Kidney (tissue), 14 donors: ENCODE measurements around the gene PCDH20. TPM values are rescaled to one million over a fixed set of nuclear protein-coding genes. Genes with fewer than 3 reads are reported as not detected.
"Not testable (repeated sequence)": the region's sequence is repeated elsewhere in the genome, so short reads cannot be mapped to it uniquely, and the experiment has no call there.

Experiments
- DNase-seq, 5 donors: peaks; one replicate each; pipeline ENCODE4 v3.0.0-alpha.2; 2013 to 2020
- FAIRE-seq: peaks from 2 replicates; lab custom pipeline; 2012; peaks lifted over from hg19 to GRCh38; lab: Jason Lieb, UNC
- H3K27ac ChIP-seq, 2 donors: one replicate each; pipeline ENCODE4 v1.7.0; 2013; ENCODE audit warnings: low read depth in 2 of 2, low read length in 2 of 2, inconsistent platforms in 1 of 2
- H3K27me3 ChIP-seq: one replicate; pipeline ENCODE4 v1.7.1; 2013; ENCODE audit warnings: low read length, inconsistent platforms; ENCODE audit not compliant: control insufficient read depth, insufficient read depth
- H3K36me3 ChIP-seq, 3 donors: one replicate each; pipeline versions ENCODE4 v1.7.0 to v1.7.1; 2013; ENCODE audit warnings: low read length in 3 of 3, control low read depth in 1 of 3, inconsistent platforms in 1 of 3; ENCODE audit not compliant: insufficient read depth in 3 of 3, control insufficient read depth in 2 of 3
- H3K4me1 ChIP-seq, 3 donors: one replicate each; pipeline versions ENCODE4 v1.7.0 to v1.7.1; 2013; ENCODE audit warnings: low read length in 3 of 3, inconsistent platforms in 1 of 3, low read depth in 1 of 3; ENCODE audit not compliant: control insufficient read depth in 2 of 3, insufficient read depth in 2 of 3
- H3K4me3 ChIP-seq, 3 donors: one replicate each; pipeline versions ENCODE4 v1.7.0 to v1.8.1; 2013; ENCODE audit warnings: low read length in 3 of 3, control low read depth in 1 of 3, inconsistent platforms in 1 of 3
- H3K9ac ChIP-seq, 3 donors: one replicate each; pipeline versions ENCODE4 v1.7.0 to v1.7.1; 2013; ENCODE audit warnings: low read length in 3 of 3, control low read depth in 1 of 3, inconsistent platforms in 1 of 3
- H3K9me3 ChIP-seq, 3 donors: one replicate each; pipeline versions ENCODE4 v1.7.0 to v1.7.1; 2013; ENCODE audit warnings: low read length in 3 of 3, control low read depth in 1 of 3, inconsistent platforms in 1 of 3; ENCODE audit not compliant: control insufficient read depth in 2 of 3, insufficient read depth in 1 of 3
- intact Hi-C: fragments of 100-400 bp; cut with DNase I; formaldehyde crosslinking; loops from one replicate; pipeline ENCODE4 v1.11.1; 2022
- polyA plus RNA-seq: library from polyadenylated mRNA; stranded (reverse); fragments of 350-450 nt; fragmentation: Illumina TruSeq; extraction: RNeasy Lipid Tissue Mini Kit (QIAGEN cat#74804); gene quantifications from one replicate; pipeline ENCODE4 v1.2.3, GENCODE V29; 2014; ENCODE audit warnings: low read depth, low replicate concordance; ENCODE audit not compliant: insufficient read depth
- total RNA-seq: library from RNA; stranded (reverse); fragmentation: NEBNext Ultra II Directional; extraction: Animal tissue kit (Norgen Biotek cat#: 25700); gene quantifications from one replicate; pipeline ENCODE4 v1.2.1, GENCODE V29; 2021
- TF ChIP-seq, protein P1 (sequence below): IDR thresholded peaks from 3 replicates; pipeline ENCODE4 v1.5.1; 2012; ENCODE audit warnings: mild to moderate bottlenecking, moderate library complexity, borderline replicate concordance; ENCODE audit not compliant: insufficient read depth; ENCODE audit errors: extremely low read depth
- donor health status: control.
- donor health status: control.
- donor health status: control.
- donor health status: control.
- donor health status: control.
- donor health status: DM: yes; HTN: yes; CAD: no.
- donor health status: Normal renal cell carcinoma (clear cell type).

Gene PCDH20
- total and polyA plus RNA-seq, 2 donors from 2014 or later = 0.45 to 3.0 TPM

GRCh38 chr13:61383111-61383510 is 32.5 kb downstream of the PCDH20 start:
- no peak overlapping the region for H3K27ac ChIP-seq

GRCh38 chr13:61370520-61370919 is 45.1 kb downstream of the PCDH20 start:
- Histone ChIP-seq H3K27me3 (no peaks in the 10 kb centered on the region), H3K9me3 (no peaks in the 10 kb centered on the region), H3K4me3 (no peak overlapping the region), H3K4me1 (no peaks in the 10 kb centered on the region), H3K36me3 (no peaks in the 10 kb centered on the region), H3K27ac (no peak overlapping the region), H3K9ac (no peak overlapping the region)
- intact Hi-C loops = no loop called here
- TF ChIP-seq, protein P1, sequence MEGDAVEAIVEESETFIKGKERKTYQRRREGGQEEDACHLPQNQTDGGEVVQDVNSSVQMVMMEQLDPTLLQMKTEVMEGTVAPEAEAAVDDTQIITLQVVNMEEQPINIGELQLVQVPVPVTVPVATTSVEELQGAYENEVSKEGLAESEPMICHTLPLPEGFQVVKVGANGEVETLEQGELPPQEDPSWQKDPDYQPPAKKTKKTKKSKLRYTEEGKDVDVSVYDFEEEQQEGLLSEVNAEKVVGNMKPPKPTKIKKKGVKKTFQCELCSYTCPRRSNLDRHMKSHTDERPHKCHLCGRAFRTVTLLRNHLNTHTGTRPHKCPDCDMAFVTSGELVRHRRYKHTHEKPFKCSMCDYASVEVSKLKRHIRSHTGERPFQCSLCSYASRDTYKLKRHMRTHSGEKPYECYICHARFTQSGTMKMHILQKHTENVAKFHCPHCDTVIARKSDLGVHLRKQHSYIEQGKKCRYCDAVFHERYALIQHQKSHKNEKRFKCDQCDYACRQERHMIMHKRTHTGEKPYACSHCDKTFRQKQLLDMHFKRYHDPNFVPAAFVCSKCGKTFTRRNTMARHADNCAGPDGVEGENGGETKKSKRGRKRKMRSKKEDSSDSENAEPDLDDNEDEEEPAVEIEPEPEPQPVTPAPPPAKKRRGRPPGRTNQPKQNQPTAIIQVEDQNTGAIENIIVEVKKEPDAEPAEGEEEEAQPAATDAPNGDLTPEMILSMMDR = no peak
- FAIRE-seq (no peak), DNase-seq (no peak)

More at GRCh38 chr13:61383111-61383510, 32.5 kb downstream of the PCDH20 start:
- H3K36me3 ChIP-seq = no peaks in the 10 kb centered on the region
- H3K27me3 ChIP-seq = no peaks in the 10 kb centered on the region
- FAIRE-seq (no peak), DNase-seq (peak in 1 of 5 donors; percentile 4)
- H3K9me3 ChIP-seq = no peaks in the 10 kb centered on the region
- H3K9ac ChIP-seq = no peak overlapping the region
- TF ChIP-seq, protein P1 = no peak
- no peak overlapping the region for H3K4me3 ChIP-seq
- no peaks in the 10 kb centered on the region for H3K4me1 ChIP-seq
- intact Hi-C loops = no loop called here

- H3K36me3 ChIP-seq, H3K9me3 ChIP-seq, H3K9ac ChIP-seq, FAIRE-seq, DNase-seq, intact Hi-C loops, H3K4me1 ChIP-seq, H3K4me3 ChIP-seq, H3K27ac ChIP-seq, H3K27me3 ChIP-seq: not testable (repeated sequence)
These were observed 51.0 kb downstream of the PCDH20 start for GRCh38 chr13:61364690-61365089.

DNA sequence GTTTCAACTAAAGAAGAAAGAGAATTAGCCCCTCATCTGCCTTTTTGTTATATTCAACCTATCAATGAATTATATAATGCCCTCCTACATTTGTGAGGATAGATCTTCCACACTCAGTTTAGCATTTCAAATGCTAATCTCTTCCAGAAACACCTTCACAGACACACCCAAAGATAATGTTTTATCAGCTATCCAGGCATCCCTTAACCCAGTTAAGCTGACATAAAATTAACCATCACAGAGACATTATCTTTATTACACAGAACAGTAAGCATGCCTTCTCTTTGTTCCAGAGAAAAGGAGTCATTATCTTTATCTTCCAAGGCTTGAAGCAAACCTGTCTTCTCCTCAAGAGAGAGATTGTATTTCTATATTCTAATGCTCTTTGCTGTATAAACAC is 53.1 kb downstream of the PCDH20 start:
- DNase-seq (no peak), FAIRE-seq (no peak)
- no peak overlapping the region for H3K27ac ChIP-seq
- intact Hi-C loops = no loop called here
- H3K36me3 ChIP-seq = no peaks in the 10 kb centered on the region
- no peak overlapping the region for H3K4me3 ChIP-seq
- no peaks in the 10 kb centered on the region for H3K9me3 ChIP-seq
- TF ChIP-seq, protein P1 = no peak
- no peak overlapping the region for H3K9ac ChIP-seq
- no peaks in the 10 kb centered on the region for H3K4me1 ChIP-seq
- no peaks in the 10 kb centered on the region for H3K27me3 ChIP-seq
